ENCODE measurements around the gene AFM. TPM values are rescaled to one million over a fixed set of nuclear protein-coding genes. Genes with fewer than 3 reads are reported as not detected.

The AFM gene
- total and polyA plus RNA-seq, 2 donors (not counting 3 experiments of a cell fraction or from before 2014, with no cell fraction given): not detected

- intact Hi-C loops (cut with micrococcal nuclease) (no loop called here), dilution Hi-C loops (cut with MboI; ENCODE audit: extremely low pct_ligation_motif_present, low sequenced_read_pairs) (no loop called here)
- H3K9me3 ChIP-seq (replicated peaks; ENCODE audit: control insufficient read depth, insufficient read depth, low read length): no peaks in the 10 kb centered on the region
- no TSS peak for BruUV-seq (replicated peaks)
- H3K9me1 ChIP-seq (replicated peaks; ENCODE audit: control insufficient read depth, extremely low read depth, insufficient read depth, low read length): no peaks in the 10 kb centered on the region
- FAIRE-seq (no peak), DNase-seq (ENCODE audit: low read depth, low spot score) (no peak)
- no peak overlapping the region for H3K9ac ChIP-seq (replicated peaks; ENCODE audit: extremely low read depth, insufficient read depth, low read length)
- H3K79me2 ChIP-seq (ENCODE audit: control insufficient read depth, insufficient read depth, low read length): no peaks in the 10 kb centered on the region
- no peak overlapping the region for H3K4me3 ChIP-seq (replicated peaks in 1 of 3; ENCODE audit: insufficient read depth in 1 of 3, low read depth in 1 of 3, low read length in 3 of 3)
- no peak overlapping the region for H3K27ac ChIP-seq (ENCODE audit: insufficient read depth, low read depth, low read length)
- ChIA-PET CTCF (no interaction called here), POLR2A (no interaction called here)
- no peak for TF ChIP-seq EZH2 (IDR thresholded peaks at IDR 0.05; ENCODE audit: borderline replicate concordance, low read depth, low read length, severe bottlenecking)
- H4K20me1 ChIP-seq (replicated peaks; ENCODE audit: control insufficient read depth, extremely low read depth, insufficient read depth, low read length): no peaks in the 10 kb centered on the region
- peaks cover 4 to 5% of the 10 kb centered on the region in 2 experiments for H3K27me3 ChIP-seq (ENCODE audit: control insufficient read depth in 2 of 2, insufficient read depth in 2 of 2, low read length in 2 of 2)
- no peaks in the 10 kb centered on the region for H3K4me1 ChIP-seq (ENCODE audit: control insufficient read depth, extremely low read depth, insufficient read depth, low read length)
- H2AFZ ChIP-seq (ENCODE audit: low read depth, low read length): no peak overlapping the region
- H3K4me2 ChIP-seq (ENCODE audit: insufficient read depth, low read length): no peak overlapping the region
- H3K36me3 ChIP-seq (ENCODE audit: control insufficient read depth in 2 of 2, extremely low read depth in 1 of 2, insufficient read depth in 2 of 2, low read length in 2 of 2): no peaks in the 10 kb centered on the region
Measured at GRCh38 chr4:73485085-73485484, 3.5 kb downstream of the AFM start.

DNA sequence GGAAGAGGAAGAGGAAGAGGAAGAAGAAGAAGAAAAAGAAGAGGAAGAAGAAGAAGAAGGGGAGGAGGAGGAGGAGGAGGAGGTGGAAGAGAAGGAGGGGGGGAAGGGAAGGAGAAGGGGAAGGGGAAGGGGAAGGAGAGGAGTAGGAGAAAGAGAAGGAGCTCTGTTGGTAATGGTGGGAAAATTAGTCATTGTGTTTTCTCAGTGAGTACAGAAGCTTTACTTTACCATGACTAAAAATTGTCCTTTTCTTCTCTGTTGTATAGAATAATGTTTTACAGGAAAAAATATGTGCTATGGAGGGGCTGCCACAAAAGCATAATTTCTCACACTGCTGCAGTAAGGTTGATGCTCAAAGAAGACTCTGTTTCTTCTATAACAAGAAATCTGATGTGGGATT lies 4.1 kb downstream of the AFM start:
- H3K9me1 ChIP-seq (replicated peaks; ENCODE audit: control insufficient read depth, extremely low read depth, insufficient read depth, low read length): no peaks in the 10 kb centered on the region
- H3K9me3 ChIP-seq (replicated peaks; ENCODE audit: control insufficient read depth, insufficient read depth, low read length): no peaks in the 10 kb centered on the region
- no peaks in the 10 kb centered on the region for H3K79me2 ChIP-seq (ENCODE audit: control insufficient read depth, insufficient read depth, low read length)
- H3K4me1 ChIP-seq (ENCODE audit: control insufficient read depth, extremely low read depth, insufficient read depth, low read length): no peaks in the 10 kb centered on the region
- no peak overlapping the region for H3K4me3 ChIP-seq (replicated peaks in 1 of 3; ENCODE audit: insufficient read depth in 1 of 3, low read depth in 1 of 3, low read length in 3 of 3)
- no peaks in the 10 kb centered on the region for H4K20me1 ChIP-seq (replicated peaks; ENCODE audit: control insufficient read depth, extremely low read depth, insufficient read depth, low read length)
- no peak for TF ChIP-seq CTCF (IDR thresholded peaks at IDR 0.05; ENCODE audit: extremely low read depth in 1 of 2, insufficient read depth in 1 of 2, low read depth in 1 of 2, low read length in 2 of 2)
- no peak for TF ChIP-seq POLR2A (IDR thresholded peaks at IDR 0.05; ENCODE audit: low read depth, low read length)
- no peak for TF ChIP-seq GATA2 (IDR thresholded peaks at IDR 0.05; ENCODE audit: insufficient read depth, insufficient read length, low read depth, low read length)
- TF ChIP-seq, protein P1, sequence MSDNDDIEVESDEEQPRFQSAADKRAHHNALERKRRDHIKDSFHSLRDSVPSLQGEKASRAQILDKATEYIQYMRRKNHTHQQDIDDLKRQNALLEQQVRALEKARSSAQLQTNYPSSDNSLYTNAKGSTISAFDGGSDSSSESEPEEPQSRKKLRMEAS (IDR thresholded peaks at IDR 0.05; ENCODE audit: insufficient read depth, insufficient read length): no peak
- TF ChIP-seq POLR2AphosphoS5 (IDR thresholded peaks at IDR 0.05; ENCODE audit: insufficient read depth, low read depth, low read length): no peak
- no peak for TF ChIP-seq FOS (IDR thresholded peaks at IDR 0.05; ENCODE audit: borderline replicate concordance, insufficient read depth, low read length)
- no TSS peak for BruUV-seq (replicated peaks)
- DNase-seq (ENCODE audit: low read depth, low spot score) (no peak), FAIRE-seq (no peak)
- H3K27ac ChIP-seq (ENCODE audit: insufficient read depth, low read depth, low read length): no peak overlapping the region
- POLR2A ChIA-PET: no interaction called here
- dilution Hi-C loops (cut with MboI; ENCODE audit: extremely low pct_ligation_motif_present, low sequenced_read_pairs): no loop called here
- peaks cover 4 to 5% of the 10 kb centered on the region in 2 experiments for H3K27me3 ChIP-seq (ENCODE audit: control insufficient read depth in 2 of 2, insufficient read depth in 2 of 2, low read length in 2 of 2)
- H3K9ac ChIP-seq (replicated peaks; ENCODE audit: extremely low read depth, insufficient read depth, low read length): no peak overlapping the region
- H3K4me2 ChIP-seq (ENCODE audit: insufficient read depth, low read length): no peak overlapping the region
- CTCF ChIA-PET: no interaction called here
- intact Hi-C loops (cut with micrococcal nuclease): no loop called here
- no peak overlapping the region for H2AFZ ChIP-seq (ENCODE audit: low read depth, low read length)
- no peaks in the 10 kb centered on the region for H3K36me3 ChIP-seq (ENCODE audit: control insufficient read depth in 2 of 2, extremely low read depth in 1 of 2, insufficient read depth in 2 of 2, low read length in 2 of 2)

All from endothelial cell of umbilical vein (primary cell).